ENCODE measurements around the gene NAP1L1. TPM values are rescaled to one million over a fixed set of nuclear protein-coding genes. Genes with fewer than 3 reads are reported as not detected.

Gene NAP1L1
- total RNA-seq, 1 donor from 2014 or later = 552 TPM

- peaks cover 35% of the 10 kb centered on the region for H3K4me1 Mint-ChIP-seq (ENCODE audit: unreplicated experiment)
- no peak overlapping the region for H3K4me3 Mint-ChIP-seq (ENCODE audit: unreplicated experiment)
- no peaks in the 10 kb centered on the region for H3K27me3 Mint-ChIP-seq (ENCODE audit: unreplicated experiment)
- no peak for DNase-seq (ENCODE audit: extremely low spot score, unreplicated experiment)
- H3K36me3 Mint-ChIP-seq (ENCODE audit: unreplicated experiment) = no peaks in the 10 kb centered on the region
- no peaks in the 10 kb centered on the region for H3K9me3 Mint-ChIP-seq (ENCODE audit: unreplicated experiment)
- TF ChIP-seq, protein P1, sequence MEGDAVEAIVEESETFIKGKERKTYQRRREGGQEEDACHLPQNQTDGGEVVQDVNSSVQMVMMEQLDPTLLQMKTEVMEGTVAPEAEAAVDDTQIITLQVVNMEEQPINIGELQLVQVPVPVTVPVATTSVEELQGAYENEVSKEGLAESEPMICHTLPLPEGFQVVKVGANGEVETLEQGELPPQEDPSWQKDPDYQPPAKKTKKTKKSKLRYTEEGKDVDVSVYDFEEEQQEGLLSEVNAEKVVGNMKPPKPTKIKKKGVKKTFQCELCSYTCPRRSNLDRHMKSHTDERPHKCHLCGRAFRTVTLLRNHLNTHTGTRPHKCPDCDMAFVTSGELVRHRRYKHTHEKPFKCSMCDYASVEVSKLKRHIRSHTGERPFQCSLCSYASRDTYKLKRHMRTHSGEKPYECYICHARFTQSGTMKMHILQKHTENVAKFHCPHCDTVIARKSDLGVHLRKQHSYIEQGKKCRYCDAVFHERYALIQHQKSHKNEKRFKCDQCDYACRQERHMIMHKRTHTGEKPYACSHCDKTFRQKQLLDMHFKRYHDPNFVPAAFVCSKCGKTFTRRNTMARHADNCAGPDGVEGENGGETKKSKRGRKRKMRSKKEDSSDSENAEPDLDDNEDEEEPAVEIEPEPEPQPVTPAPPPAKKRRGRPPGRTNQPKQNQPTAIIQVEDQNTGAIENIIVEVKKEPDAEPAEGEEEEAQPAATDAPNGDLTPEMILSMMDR (IDR thresholded peaks at IDR 0.05) = no peak
- no peak overlapping the region for H3K27ac Mint-ChIP-seq (ENCODE audit: unreplicated experiment)
Measured at GRCh38 chr12:76035045-76035444, 49.4 kb downstream of the NAP1L1 start.

DNA sequence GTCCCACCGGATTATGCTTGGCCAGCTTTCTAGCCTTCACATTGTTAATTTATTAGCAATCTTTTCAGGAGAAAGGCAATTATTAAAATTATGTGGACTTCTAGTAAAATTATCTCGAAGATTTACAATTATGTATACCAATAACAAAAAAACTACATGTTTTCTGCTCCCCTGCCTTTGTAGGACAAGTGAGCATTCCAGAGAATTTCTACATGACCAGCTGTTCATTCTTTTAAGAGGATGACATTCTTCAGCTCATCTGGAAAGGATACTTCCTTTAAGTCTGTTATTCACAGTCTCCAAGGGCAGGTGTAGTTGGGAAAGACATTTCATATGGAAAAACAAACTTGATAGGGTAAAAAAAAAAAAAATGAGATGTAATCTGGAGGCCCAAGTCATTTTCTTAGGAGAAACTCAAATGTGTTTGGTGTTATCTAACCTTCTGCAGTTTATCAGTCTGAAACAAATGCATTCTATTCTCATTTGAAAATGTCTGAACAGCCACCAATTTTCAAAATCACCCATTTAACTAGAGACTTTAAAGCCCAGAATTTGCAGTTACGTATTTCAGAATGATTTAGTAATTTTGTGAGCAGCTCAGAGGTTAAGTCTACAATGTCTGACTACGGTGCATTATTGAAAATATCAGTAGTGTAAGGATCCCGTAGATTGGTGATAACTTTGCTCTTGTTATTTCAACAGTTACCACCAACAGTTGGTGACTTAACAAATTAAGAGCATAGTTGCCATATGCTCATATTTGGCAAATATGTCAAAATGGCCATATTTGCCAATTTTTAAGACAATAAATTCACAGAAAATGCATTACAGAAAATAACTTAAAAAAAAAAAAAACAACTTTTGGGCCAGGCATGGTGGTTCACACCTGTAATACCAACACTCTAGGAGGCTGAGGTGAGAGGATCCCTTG lies 51.1 kb downstream of the NAP1L1 start:
- no peak for DNase-seq (ENCODE audit: extremely low spot score, unreplicated experiment)
- Mint-ChIP-seq H3K27me3 (ENCODE audit: unreplicated experiment) (no peaks in the 10 kb centered on the region), H3K27ac (ENCODE audit: unreplicated experiment) (peak overlapping the region; percentile 95), H3K9me3 (ENCODE audit: unreplicated experiment) (no peaks in the 10 kb centered on the region), H3K4me1 (ENCODE audit: unreplicated experiment) (peaks cover 37% of the 10 kb centered on the region), H3K4me3 (ENCODE audit: unreplicated experiment) (peak overlapping the region; percentile 96), H3K36me3 (ENCODE audit: unreplicated experiment) (peaks cover 12% of the 10 kb centered on the region)
- TF ChIP-seq, protein P1 (IDR thresholded peaks at IDR 0.05) = no peak

DNA sequence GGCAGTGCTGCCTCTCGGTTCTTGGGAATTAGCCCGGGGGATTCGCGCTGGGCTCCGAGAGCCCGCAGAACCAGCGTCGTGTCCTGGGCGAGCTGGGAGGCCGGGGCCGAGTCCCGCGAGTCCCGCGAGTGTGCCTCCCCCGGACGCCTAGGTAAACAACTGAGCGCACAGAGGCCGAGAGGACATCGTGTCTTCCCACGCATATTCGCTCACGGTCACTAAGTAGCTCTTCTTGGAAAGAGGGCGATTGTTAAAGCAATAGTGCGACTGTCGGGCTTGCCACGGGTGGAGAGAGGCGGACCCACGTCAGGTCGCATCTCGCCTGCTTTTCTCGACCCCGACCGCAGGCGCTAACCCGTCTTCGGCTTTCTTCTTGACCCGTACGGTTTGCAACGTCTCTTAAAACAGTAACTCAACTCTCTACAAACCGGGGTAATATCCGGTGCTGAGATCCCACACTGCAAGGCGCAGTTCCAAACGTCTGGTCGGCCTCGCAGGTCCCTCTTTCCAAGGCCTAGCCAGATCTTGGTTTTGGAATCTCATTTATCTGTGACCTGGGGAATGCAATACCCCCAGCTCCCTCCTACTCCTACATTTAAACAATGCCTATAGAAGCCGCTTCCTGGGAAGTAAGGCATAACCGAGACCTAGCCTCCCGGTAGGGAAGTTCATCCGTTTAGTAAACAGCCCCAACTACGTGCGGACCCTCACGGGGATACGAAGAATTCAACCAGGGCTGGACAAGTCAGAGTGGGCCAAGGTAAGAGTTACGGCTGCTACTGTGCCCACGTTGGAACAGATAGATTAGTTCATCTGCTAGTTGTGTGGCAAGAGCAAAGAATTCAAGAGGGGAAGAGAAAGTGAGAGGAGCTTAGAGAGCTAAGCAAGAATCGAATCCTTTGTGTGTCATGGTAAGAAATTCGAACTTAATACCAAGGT lies 52.2 kb downstream of the NAP1L1 start:
- TF ChIP-seq, protein P1 (IDR thresholded peaks at IDR 0.05) = no peak
- DNase-seq (ENCODE audit: extremely low spot score, unreplicated experiment) = no peak
- peaks cover 12% of the 10 kb centered on the region for H3K36me3 Mint-ChIP-seq (ENCODE audit: unreplicated experiment)
- peak overlapping the region; percentile 95 for H3K27ac Mint-ChIP-seq (ENCODE audit: unreplicated experiment)
- H3K27me3 Mint-ChIP-seq (ENCODE audit: unreplicated experiment) = no peaks in the 10 kb centered on the region
- H3K4me1 Mint-ChIP-seq (ENCODE audit: unreplicated experiment) = peaks cover 32% of the 10 kb centered on the region
- H3K9me3 Mint-ChIP-seq (ENCODE audit: unreplicated experiment) = no peaks in the 10 kb centered on the region
- H3K4me3 Mint-ChIP-seq (ENCODE audit: unreplicated experiment) = peak overlapping the region; percentile 96

DNA sequence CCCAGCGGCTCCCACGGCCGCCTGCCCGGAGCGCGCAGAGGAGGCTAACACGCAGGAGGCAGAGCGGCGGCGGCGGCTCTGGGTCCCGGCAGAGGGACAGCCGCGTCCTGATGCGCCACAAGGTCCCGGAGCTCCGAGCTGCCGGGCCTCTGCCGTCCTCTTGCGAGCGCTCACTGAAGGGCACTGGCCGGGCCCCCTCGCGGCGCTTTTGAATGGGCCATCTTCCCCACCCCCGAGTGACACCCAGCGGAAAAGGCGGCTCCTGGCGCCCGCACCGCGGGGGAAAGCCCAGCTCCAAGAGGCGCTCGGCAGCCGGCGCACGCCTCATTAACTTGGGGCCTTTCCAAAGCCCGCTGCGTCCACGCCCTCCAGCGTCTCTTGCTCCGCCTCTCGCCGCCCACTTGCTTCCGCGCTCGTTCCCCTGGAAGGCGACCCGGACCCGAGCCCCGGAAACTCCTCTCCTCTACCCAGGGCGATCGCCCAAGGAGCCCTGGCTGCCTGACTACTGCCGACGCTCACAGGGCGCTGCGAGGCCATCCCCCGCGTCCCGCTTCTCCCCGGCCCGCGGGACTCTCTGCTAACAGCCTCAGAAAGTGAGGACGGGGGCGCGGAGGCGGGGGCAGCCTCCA lies 53.0 kb downstream of the NAP1L1 start, which contains the start of gene PHLDA1:
TSS of gene PHLDA1 (minus strand) at position 363 of the 629 bp plus-strand sequence.
- TF ChIP-seq, protein P1 (IDR thresholded peaks at IDR 0.05) = peak; percentile 77
- Mint-ChIP-seq H3K9me3 (ENCODE audit: unreplicated experiment) (no peaks in the 10 kb centered on the region), H3K36me3 (ENCODE audit: unreplicated experiment) (peaks cover 16% of the 10 kb centered on the region), H3K27me3 (ENCODE audit: unreplicated experiment) (no peaks in the 10 kb centered on the region), H3K4me3 (ENCODE audit: unreplicated experiment) (peak within 1 kb of the TSS; percentile 96), H3K27ac (ENCODE audit: unreplicated experiment) (peak within 1 kb of the TSS; percentile 95), H3K4me1 (ENCODE audit: unreplicated experiment) (peaks cover 38% of the 10 kb centered on the region)
- DNase-seq (ENCODE audit: extremely low spot score, unreplicated experiment) = peak; percentile 97

Measured in osteocyte (in vitro differentiated cells).